Stimulated activated CD4-positive, alpha-beta T cell treated with anti-CD3 and anti-CD28 coated beads, TNF-alpha, amount 100 ng/mL, for 1 hour (primary cell): ENCODE measurements around the gene HLA-DRB1.
"Not testable (repeated sequence)": the region's sequence is repeated elsewhere in the genome, so short reads cannot be mapped to it uniquely, and the experiment has no call there.

ENCODE experiments used
- DNase-seq, 3 donors: peaks; one replicate each; pipeline ENCODE4 v3.0.0-alpha.2; 2020; ENCODE audit warnings: low read depth in 3 of 3, low spot score in 1 of 3

Gene HLA-DRB1

GRCh38 chr6:32562940-32563339 is 26.7 kb downstream of the HLA-DRB1 start:
- no peak for DNase-seq

- DNase-seq = no peak
Measured at GRCh38 chr6:32559747-32560146, 29.9 kb downstream of the HLA-DRB1 start.

GRCh38 chr6:32558426-32559057 is 31.1 kb downstream of the HLA-DRB1 start:
- no peak for DNase-seq

GRCh38 chr6:32554116-32554965 is 35.3 kb downstream of the HLA-DRB1 start:
- DNase-seq = no peak

GRCh38 chr6:32553037-32553742 is 36.5 kb downstream of the HLA-DRB1 start:
- DNase-seq = no peak

- DNase-seq = no peak
Measured at GRCh38 chr6:32551410-32551809, 38.2 kb downstream of the HLA-DRB1 start.

GRCh38 chr6:32539839-32540238 is 49.8 kb downstream of the HLA-DRB1 start:
- no peak for DNase-seq

- not testable (repeated sequence) for DNase-seq
Measured at GRCh38 chr6:32530431-32530793, 59.2 kb downstream of the HLA-DRB1 start.

- DNase-seq = no peak
Measured at GRCh38 chr6:32529697-32530430, 59.8 kb downstream of the HLA-DRB1 start, which contains the start of gene HLA-DRB5. HLA-DRB5 (minus strand) TSS chr6:32530287; CDS start chr6:32530224, 63 bp downstream.
